Endothelial cell of umbilical vein (primary cell): ENCODE data around the gene SULT2B1. TPM values are rescaled to one million over a fixed set of nuclear protein-coding genes. Genes with fewer than 3 reads are reported as not detected.

ENCODE experiments used
- BruUV-seq: library from RNA; stranded (reverse); fragments of 400-500 nt; replicated peaks from 2 replicates; lab custom pipeline; 2021; lab: Mats Ljungman, UMichigan
- CTCF ChIA-PET: fragments of 300-600, 350-600 bp; sonication (Branson Sonifier 250); formaldehyde crosslinking; loops from one replicate; lab custom pipeline; 2021; ENCODE audit warnings: antibody characterized with exemption, inconsistent platforms; lab: Charles Lee
- POLR2A ChIA-PET: fragments of 300-600, 350-600 bp; sonication (Branson Sonifier 250); formaldehyde crosslinking; loops from one replicate; lab custom pipeline; 2021; ENCODE audit warnings: antibody characterized with exemption, inconsistent platforms; lab: Charles Lee
- DNase-seq: peaks from one replicate; pipeline ENCODE4 v3.0.0-alpha.2; 2011; ENCODE audit warnings: low read depth, low spot score
- FAIRE-seq: peaks from 2 replicates; lab custom pipeline; 2011; peaks lifted over from hg19 to GRCh38; lab: Jason Lieb, UNC
- H2AFZ ChIP-seq: 2 replicates; pipeline ENCODE4 v1.6.0; 2012; ENCODE audit warnings: low read depth, low read length, control low read depth, inconsistent platforms
- H3K27ac ChIP-seq: 2 replicates; pipeline ENCODE4 v1.5.1; 2011; ENCODE audit warnings: low read depth, mild to moderate bottlenecking, control low read depth, low read length, moderate library complexity; ENCODE audit not compliant: insufficient read depth
- H3K27me3 ChIP-seq, 2 experiments: 2 replicates each; pipeline versions ENCODE4 v1.6.0 to v1.6.1; 2011; ENCODE audit warnings: low read length in 2 of 2, mixed read lengths in 1 of 2; ENCODE audit not compliant: control insufficient read depth in 2 of 2, insufficient read depth in 2 of 2
- H3K36me3 ChIP-seq, 2 experiments: 2 replicates in 1 of 2; 3 replicates in 1 of 2; pipeline ENCODE4 v1.5.1; 2011; ENCODE audit warnings: low read length in 2 of 2, mild to moderate bottlenecking in 1 of 2, moderate library complexity in 1 of 2; ENCODE audit not compliant: control insufficient read depth in 2 of 2, insufficient read depth in 2 of 2; ENCODE audit errors: extremely low read depth in 1 of 2
- H3K4me1 ChIP-seq: 3 replicates; pipeline ENCODE4 v1.5.1; 2011; ENCODE audit warnings: mild to moderate bottlenecking, low read length; ENCODE audit not compliant: control insufficient read depth, insufficient read depth; ENCODE audit errors: extremely low read depth
- H3K4me2 ChIP-seq: 2 replicates; pipeline ENCODE4 v1.6.1; 2011; ENCODE audit warnings: low read length, control low read depth, mixed read lengths; ENCODE audit not compliant: insufficient read depth
- H3K4me3 ChIP-seq, 3 experiments: fragments of 200-600 bp in 1 of 3; sonication (generic), shearing (Covaris generic) in 1 of 3; replicated peaks in 1 of 3; 2 replicates each; pipeline ENCODE4 v1.5.1; 2011 to 2016; ENCODE audit warnings: control low read depth in 3 of 3, low read length in 3 of 3, mild to moderate bottlenecking in 2 of 3, inconsistent platforms in 1 of 3, low read depth in 1 of 3, moderate library complexity in 1 of 3; ENCODE audit not compliant: insufficient read depth in 1 of 3
- H3K79me2 ChIP-seq: 2 replicates; pipeline ENCODE4 v1.6.0; 2012; ENCODE audit warnings: low read length, inconsistent platforms; ENCODE audit not compliant: control insufficient read depth, insufficient read depth
- H3K9ac ChIP-seq: replicated peaks from 2 replicates; pipeline ENCODE3; 2011; ENCODE audit warnings: low read length, control low read depth; ENCODE audit not compliant: insufficient read depth; ENCODE audit errors: extremely low read depth
- H3K9me1 ChIP-seq: replicated peaks from 3 replicates; pipeline ENCODE4 v1.6.0; 2011; ENCODE audit warnings: mild to moderate bottlenecking, low read length; ENCODE audit not compliant: control insufficient read depth, insufficient read depth; ENCODE audit errors: extremely low read depth
- H3K9me3 ChIP-seq: replicated peaks from 2 replicates; pipeline ENCODE4 v1.5.1; 2012; ENCODE audit warnings: low read length, inconsistent platforms; ENCODE audit not compliant: control insufficient read depth, insufficient read depth
- H4K20me1 ChIP-seq: replicated peaks from 2 replicates; pipeline ENCODE3; 2011; ENCODE audit warnings: mild to moderate bottlenecking, low read length; ENCODE audit not compliant: control insufficient read depth, insufficient read depth; ENCODE audit errors: extremely low read depth
- FOS ChIP-seq: IDR thresholded peaks from 2 replicates; pipeline ENCODE4 v1.6.1; 2011; ENCODE audit warnings: mild to moderate bottlenecking, low read length, moderate library complexity, borderline replicate concordance; ENCODE audit not compliant: insufficient read depth
- dilution Hi-C: fragments of 300-500 bp; cut with MboI; formaldehyde crosslinking; loops from one replicate; pipeline ENCODE4 v1.15.0; 2019; ENCODE audit warnings: low sequenced_read_pairs; ENCODE audit not compliant: extremely low pct_ligation_motif_present
- intact Hi-C: fragments of 100-400 bp; cut with micrococcal nuclease; formaldehyde crosslinking; loops from one replicate; pipeline ENCODE4 v1.10.0; 2022
- polyA plus RNA-seq, 4 experiments: library from polyadenylated mRNA; depleted of rRNA in 3 of 4; stranded (reverse) in 3 of 4; unstranded in 1 of 4; fragments of >200 nt; gene quantifications; 2 replicates each; pipeline versions ENCODE4 v1.2.1 to v1.2.3, GENCODE V29; 2011 to 2012; ENCODE audit warnings: missing spikeins in 1 of 4
- total RNA-seq: library from RNA; stranded (reverse); gene quantifications from 2 replicates; pipeline ENCODE4 v1.2.3, GENCODE V29; 2021
- TF ChIP-seq, protein P1 (sequence below), 2 donors: IDR thresholded peaks; 1 replicate in 1 of 2; 2 replicates in 1 of 2; pipeline ENCODE4 v1.5.1; 2011; ENCODE audit warnings: low read length in 2 of 2, mild to moderate bottlenecking in 2 of 2, moderate library complexity in 2 of 2, control low read depth in 1 of 2, inconsistent platforms in 1 of 2, low read depth in 1 of 2; ENCODE audit not compliant: insufficient read depth in 1 of 2; ENCODE audit errors: extremely low read depth in 1 of 2
- TF ChIP-seq, protein P2 (sequence below): IDR thresholded peaks from 2 replicates; pipeline ENCODE4 v1.6.1; 2011; ENCODE audit not compliant: insufficient read depth, insufficient read length

SULT2B1 gene
- total and polyA plus RNA-seq, 2 donors (not counting 3 experiments of a cell fraction or from before 2014, with no cell fraction given), result not detected

DNA sequence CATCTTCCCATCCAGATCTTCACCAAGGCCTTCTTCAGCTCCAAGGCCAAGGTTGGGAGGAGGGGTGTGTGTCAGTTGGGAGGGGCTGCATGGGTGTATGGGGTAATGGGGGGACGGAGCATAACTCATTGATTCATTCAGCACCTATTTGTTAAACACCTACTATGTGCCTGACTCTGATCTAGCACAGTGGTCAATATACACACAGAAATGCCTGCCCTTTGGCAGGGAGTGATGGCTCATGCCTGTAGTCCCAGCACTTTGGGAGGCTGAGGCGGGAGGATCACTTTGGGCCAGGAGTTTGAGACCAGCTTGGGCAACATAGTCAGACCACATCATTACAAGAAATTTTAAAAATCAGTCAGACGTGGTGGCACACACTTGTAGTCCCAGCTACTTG is 35.4 kb downstream of the SULT2B1 start:
- no peak overlapping the region for H2AFZ ChIP-seq
- DNase-seq, result no peak
- H3K27ac ChIP-seq, result no peak overlapping the region
- H3K9me3 ChIP-seq, result no peaks in the 10 kb centered on the region
- intact Hi-C loops, result no loop called here
- no peak overlapping the region for H3K9ac ChIP-seq
- no peaks in the 10 kb centered on the region for H3K9me1 ChIP-seq
- dilution Hi-C loops, result no loop called here
- no peaks in the 10 kb centered on the region for H4K20me1 ChIP-seq
- H3K4me2 ChIP-seq, result no peak overlapping the region
- no peaks in the 10 kb centered on the region for H3K27me3 ChIP-seq
- no TSS peak for BruUV-seq
- FAIRE-seq, result no peak
- H3K4me1 ChIP-seq, result no peaks in the 10 kb centered on the region
- no peaks in the 10 kb centered on the region for H3K79me2 ChIP-seq
- TF ChIP-seq, protein P1, sequence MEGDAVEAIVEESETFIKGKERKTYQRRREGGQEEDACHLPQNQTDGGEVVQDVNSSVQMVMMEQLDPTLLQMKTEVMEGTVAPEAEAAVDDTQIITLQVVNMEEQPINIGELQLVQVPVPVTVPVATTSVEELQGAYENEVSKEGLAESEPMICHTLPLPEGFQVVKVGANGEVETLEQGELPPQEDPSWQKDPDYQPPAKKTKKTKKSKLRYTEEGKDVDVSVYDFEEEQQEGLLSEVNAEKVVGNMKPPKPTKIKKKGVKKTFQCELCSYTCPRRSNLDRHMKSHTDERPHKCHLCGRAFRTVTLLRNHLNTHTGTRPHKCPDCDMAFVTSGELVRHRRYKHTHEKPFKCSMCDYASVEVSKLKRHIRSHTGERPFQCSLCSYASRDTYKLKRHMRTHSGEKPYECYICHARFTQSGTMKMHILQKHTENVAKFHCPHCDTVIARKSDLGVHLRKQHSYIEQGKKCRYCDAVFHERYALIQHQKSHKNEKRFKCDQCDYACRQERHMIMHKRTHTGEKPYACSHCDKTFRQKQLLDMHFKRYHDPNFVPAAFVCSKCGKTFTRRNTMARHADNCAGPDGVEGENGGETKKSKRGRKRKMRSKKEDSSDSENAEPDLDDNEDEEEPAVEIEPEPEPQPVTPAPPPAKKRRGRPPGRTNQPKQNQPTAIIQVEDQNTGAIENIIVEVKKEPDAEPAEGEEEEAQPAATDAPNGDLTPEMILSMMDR (IDR thresholded peaks at IDR 0.05; ENCODE audit: extremely low read depth in 1 of 2, insufficient read depth in 1 of 2, low read depth in 1 of 2, low read length in 2 of 2), result no peak
- TF ChIP-seq, protein P2, sequence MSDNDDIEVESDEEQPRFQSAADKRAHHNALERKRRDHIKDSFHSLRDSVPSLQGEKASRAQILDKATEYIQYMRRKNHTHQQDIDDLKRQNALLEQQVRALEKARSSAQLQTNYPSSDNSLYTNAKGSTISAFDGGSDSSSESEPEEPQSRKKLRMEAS, result no peak
- no peak for TF ChIP-seq FOS
- H3K36me3 ChIP-seq, result no peaks in the 10 kb centered on the region
- ChIA-PET POLR2A (no interaction called here), CTCF (interaction anchor here (0.6 to 14.1 kb wide), 7 partner anchors 19 to 307 kb away, joined by 3 to 507 read pairs (median 3); no protein-coding TSS in a partner anchor)
- no peak overlapping the region for H3K4me3 ChIP-seq
